Measurements from ENCODE around the gene ACTL7A. TPM values are rescaled to one million over a fixed set of nuclear protein-coding genes. Genes with fewer than 3 reads are reported as not detected.

ACTL7A gene, protein sequence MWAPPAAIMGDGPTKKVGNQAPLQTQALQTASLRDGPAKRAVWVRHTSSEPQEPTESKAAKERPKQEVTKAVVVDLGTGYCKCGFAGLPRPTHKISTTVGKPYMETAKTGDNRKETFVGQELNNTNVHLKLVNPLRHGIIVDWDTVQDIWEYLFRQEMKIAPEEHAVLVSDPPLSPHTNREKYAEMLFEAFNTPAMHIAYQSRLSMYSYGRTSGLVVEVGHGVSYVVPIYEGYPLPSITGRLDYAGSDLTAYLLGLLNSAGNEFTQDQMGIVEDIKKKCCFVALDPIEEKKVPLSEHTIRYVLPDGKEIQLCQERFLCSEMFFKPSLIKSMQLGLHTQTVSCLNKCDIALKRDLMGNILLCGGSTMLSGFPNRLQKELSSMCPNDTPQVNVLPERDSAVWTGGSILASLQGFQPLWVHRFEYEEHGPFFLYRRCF
- not detected in 2 replicates for total RNA-seq

DNA sequence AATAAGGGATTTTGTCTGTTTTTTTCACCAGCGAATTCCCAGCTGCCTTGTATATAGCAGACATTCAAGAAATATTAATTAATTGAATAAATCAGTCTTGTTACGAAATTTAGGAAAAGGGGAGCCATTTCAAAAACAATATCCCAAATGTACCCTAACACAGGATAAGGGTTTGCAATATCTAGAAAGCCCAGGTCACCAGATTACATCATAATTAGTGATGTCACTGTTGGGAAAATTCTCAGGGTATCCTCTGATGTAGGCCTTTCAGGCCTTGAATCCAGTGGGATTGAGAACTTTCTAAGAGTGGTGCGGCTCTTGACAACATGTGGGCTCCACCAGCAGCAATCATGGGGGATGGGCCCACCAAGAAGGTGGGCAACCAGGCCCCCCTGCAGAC is at the start of gene ACTL7A:
Gene ACTL7A (plus strand): TSS at position 270 of the 400 bp plus-strand sequence. CDS start 57 bp downstream, at position 327.

DNA sequence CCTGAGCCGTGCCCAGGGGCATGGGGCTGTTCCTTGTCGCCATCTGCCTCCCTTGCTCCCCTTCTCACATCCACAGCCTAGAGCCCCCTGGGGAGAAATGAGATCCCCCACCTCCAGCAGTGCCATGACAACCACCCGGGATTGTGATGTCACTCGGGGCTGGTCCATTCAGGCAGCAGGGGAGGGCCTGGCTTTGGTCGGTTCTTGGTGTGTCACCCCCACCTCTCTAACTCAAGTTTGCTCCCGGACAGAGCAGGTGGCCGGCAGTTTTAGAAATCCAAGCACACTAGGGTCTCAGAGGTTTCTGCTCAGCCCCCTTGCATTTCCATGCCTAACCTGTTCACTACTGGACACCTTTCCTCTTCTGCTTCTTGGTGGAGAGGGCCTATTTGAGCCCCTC is 6.2 kb upstream of the ACTL7A start, which contains the start of gene ACTL7B:
Gene ACTL7B (minus strand): TSS at position 99 of the 400 bp plus-strand sequence. CDS start 56 bp downstream, at position 43.

Other genes starting within 250 kb of the ACTL7A start
- not detected in 2 replicates for gene ACTL7B, start 6.3 kb upstream of the ACTL7A start, total RNA-seq
- gene ELP1, start 71.9 kb downstream of the ACTL7A start, total RNA-seq = 26.9 and 27.6 TPM in 2 replicates
- 4.4 and 6.5 TPM in 2 replicates for gene ABITRAM, start 72.1 kb downstream of the ACTL7A start, total RNA-seq
- 104 and 127 TPM in 2 replicates for gene CTNNAL1, start 151.2 kb downstream of the ACTL7A start, total RNA-seq

All from bronchus fibroblast of lung (primary cell).